H1 (cell line): Measurements from ENCODE around the gene CAPN9.

ENCODE experiments used
- BACH1 ChIP-seq: IDR thresholded peaks from 2 replicates; pipeline ENCODE4 v1.6.1; 2012; ENCODE audit warnings: low read length, improper control_type of control experiment
- EP300 ChIP-seq, 2 experiments: IDR thresholded peaks; 1 replicate in 1 of 2; 2 replicates in 1 of 2; pipeline ENCODE4 v1.6.1; 2011 to 2012; ENCODE audit warnings: low read depth in 2 of 2, low read length in 2 of 2, mild to moderate bottlenecking in 2 of 2, borderline replicate concordance in 1 of 2, inconsistent platforms in 1 of 2, moderate library complexity in 1 of 2
- EZH2 ChIP-seq: fragments of 200-600 bp; sonication (generic); IDR thresholded peaks from 2 replicates; pipeline ENCODE4 v1.7.1; 2012; ENCODE audit warnings: low read depth, mild to moderate bottlenecking, moderate library complexity, low read length, inconsistent platforms; ENCODE audit not compliant: severe bottlenecking
- POLR2AphosphoS5 ChIP-seq: IDR thresholded peaks from 2 replicates; pipeline ENCODE4 v1.6.1; 2011; ENCODE audit warnings: low read depth, low read length
- RXRA ChIP-seq: IDR thresholded peaks from 2 replicates; pipeline ENCODE4 v1.6.1; 2011; ENCODE audit warnings: low read depth, mild to moderate bottlenecking, low read length, moderate library complexity; ENCODE audit not compliant: insufficient read depth
- SIN3A ChIP-seq, 2 experiments: IDR thresholded peaks in 1 of 2; conservative IDR thresholded peaks in 1 of 2; 2 replicates each; pipeline ENCODE4 v1.6.1; 2011 to 2012; ENCODE audit warnings: low read length in 2 of 2, improper control_type of control experiment in 1 of 2, low read depth in 1 of 2, mild to moderate bottlenecking in 1 of 2
- YY1 ChIP-seq: IDR thresholded peaks from 2 replicates; pipeline ENCODE4 v1.6.1; 2011; ENCODE audit warnings: low read depth, mild to moderate bottlenecking, low read length
- TF ChIP-seq, protein P1 (sequence below), 3 experiments: IDR thresholded peaks; 1 replicate in 2 of 3; 2 replicates in 1 of 3; pipeline versions ENCODE4 v1.5.1 to v1.6.1; 2011; ENCODE audit warnings: low read length in 3 of 3, mild to moderate bottlenecking in 3 of 3, inconsistent platforms in 2 of 3, low read depth in 1 of 3, moderate library complexity in 1 of 3; ENCODE audit not compliant: insufficient read depth in 1 of 3; ENCODE audit errors: control extremely low read depth in 1 of 3

DNA sequence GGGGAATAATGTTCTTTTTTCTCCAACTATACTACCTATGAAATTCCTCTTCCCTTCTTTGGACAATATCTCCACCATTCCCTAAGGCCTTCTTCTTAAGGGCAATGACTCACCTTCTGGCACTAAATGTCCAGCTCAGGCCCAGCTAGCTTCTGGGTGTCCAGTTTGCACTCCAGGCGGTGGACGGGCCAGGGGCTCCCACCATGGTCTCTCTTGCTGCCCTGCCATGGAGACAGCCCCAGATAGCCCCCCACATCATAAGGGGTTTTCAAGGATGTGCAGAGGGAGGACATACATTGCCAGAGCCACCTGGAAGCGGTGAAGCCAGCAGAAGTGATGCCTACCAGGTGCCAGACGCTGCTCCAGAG is 77.3 kb downstream of the CAPN9 start:
- TF ChIP-seq, protein P1, sequence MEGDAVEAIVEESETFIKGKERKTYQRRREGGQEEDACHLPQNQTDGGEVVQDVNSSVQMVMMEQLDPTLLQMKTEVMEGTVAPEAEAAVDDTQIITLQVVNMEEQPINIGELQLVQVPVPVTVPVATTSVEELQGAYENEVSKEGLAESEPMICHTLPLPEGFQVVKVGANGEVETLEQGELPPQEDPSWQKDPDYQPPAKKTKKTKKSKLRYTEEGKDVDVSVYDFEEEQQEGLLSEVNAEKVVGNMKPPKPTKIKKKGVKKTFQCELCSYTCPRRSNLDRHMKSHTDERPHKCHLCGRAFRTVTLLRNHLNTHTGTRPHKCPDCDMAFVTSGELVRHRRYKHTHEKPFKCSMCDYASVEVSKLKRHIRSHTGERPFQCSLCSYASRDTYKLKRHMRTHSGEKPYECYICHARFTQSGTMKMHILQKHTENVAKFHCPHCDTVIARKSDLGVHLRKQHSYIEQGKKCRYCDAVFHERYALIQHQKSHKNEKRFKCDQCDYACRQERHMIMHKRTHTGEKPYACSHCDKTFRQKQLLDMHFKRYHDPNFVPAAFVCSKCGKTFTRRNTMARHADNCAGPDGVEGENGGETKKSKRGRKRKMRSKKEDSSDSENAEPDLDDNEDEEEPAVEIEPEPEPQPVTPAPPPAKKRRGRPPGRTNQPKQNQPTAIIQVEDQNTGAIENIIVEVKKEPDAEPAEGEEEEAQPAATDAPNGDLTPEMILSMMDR (IDR thresholded peaks at IDR 0.05; ENCODE audit: control extremely low read depth in 1 of 3, insufficient read depth in 1 of 3, low read depth in 1 of 3, low read length in 3 of 3) = no peak
- TF ChIP-seq BACH1 (no peak), RXRA (no peak), SIN3A (conservative IDR thresholded peaks at IDR 0.05 in 1 of 2, IDR thresholded peaks at IDR 0.05 in 1 of 2; ENCODE audit: low read depth in 1 of 2, low read length in 2 of 2) (no peak), POLR2AphosphoS5 (no peak), EZH2 (no peak), YY1 (no peak), EP300 (IDR thresholded peaks at IDR 0.05; ENCODE audit: borderline replicate concordance in 1 of 2, low read depth in 2 of 2, low read length in 2 of 2) (no peak)
